NCI-H1105 (cell line): ENCODE data around the gene TRIM62.

ENCODE experiments used
- DNase-seq: peaks from one replicate; lab custom pipeline; 2025; lab: John Stamatoyannopoulos, UW

Gene TRIM62

DNA sequence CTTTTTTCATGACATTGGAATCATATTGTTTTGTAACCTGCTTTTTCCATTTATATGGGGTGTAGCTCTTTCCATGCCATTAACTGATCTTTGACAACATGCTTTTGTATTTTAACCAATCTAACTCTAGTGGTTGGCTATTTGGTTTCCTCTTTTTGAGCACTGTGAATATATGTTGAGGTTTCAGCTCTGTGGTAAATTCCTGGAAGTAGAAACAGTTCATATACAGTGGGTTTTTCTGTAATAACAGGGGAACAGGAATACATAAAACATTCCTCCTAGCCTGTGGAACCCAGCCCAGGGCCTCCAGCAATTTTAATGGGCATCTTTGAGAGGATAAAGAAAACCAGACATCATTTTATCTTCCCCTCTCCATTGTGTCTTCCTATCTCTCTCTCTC, 83.5 kb downstream of the TRIM62 start:
- no peak for DNase-seq

DNA sequence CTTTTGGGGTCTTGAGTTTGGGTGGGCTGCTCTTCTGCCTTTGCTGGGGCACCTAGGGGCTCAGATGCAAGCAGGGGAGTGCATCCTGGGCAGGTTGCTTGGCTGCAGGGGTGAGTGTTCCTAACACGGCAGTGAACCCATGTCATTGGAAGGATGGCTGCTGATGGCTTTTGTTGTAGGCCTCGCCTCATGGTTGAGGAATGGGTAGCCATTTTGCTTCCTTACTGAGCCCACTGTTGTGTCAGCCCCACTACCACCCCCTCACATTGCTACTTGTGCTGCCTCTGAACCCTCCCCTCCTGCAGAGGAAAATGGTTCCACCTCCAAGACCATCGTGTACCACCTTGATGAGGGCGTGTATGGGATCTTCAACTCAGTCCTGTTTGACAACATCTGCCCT, 84.1 kb downstream of the TRIM62 start:
- no peak for DNase-seq

GRCh38 chr1:33097137-33097611, 84.7 kb downstream of the TRIM62 start:
- DNase-seq = no peak

DNA sequence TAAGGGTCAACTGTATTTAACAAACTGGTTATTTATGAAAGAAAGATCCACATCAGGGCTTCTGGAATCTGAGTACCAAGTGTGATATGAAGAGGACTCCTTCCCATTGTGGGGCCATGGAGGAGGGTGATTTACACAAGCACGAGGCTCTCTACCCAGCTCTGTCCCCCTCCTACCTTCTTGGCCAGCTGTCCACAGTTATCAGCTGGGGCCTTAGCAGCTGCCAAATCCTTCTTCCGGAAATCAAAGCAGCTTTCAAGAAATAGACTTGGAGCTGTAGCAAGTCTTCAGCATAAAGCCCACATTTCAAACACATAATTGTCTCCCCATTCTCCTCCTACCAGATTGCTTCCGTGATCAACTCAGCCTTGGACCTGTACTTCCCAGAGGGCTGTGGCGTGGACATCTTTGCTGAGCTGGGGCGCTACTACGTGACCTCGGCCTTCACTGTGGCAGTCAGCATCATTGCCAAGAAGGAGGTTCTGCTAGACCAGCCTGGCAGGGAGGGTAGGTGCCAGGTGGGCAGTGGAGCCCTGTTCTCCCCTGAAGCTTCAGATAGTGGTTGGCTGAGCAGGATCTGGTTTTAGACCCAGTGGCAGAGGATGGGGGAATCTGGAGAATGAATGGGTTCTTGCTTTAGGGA, 85.4 kb downstream of the TRIM62 start:
- no peak for DNase-seq
